HG03442 (cell line): ENCODE data around the gene XRCC5.
"Not testable (repeated sequence)": the region's sequence is repeated elsewhere in the genome, so short reads cannot be mapped to it uniquely, and the experiment has no call there.

ENCODE experiments used
- ATAC-seq: cut with Tn5 transposase; IDR thresholded peaks from one replicate; pipeline ENCODE4 v1.9.1; 2021; ENCODE audit warnings: mild to moderate bottlenecking, moderate library complexity; ENCODE audit not compliant: unreplicated experiment

The XRCC5 gene

DNA sequence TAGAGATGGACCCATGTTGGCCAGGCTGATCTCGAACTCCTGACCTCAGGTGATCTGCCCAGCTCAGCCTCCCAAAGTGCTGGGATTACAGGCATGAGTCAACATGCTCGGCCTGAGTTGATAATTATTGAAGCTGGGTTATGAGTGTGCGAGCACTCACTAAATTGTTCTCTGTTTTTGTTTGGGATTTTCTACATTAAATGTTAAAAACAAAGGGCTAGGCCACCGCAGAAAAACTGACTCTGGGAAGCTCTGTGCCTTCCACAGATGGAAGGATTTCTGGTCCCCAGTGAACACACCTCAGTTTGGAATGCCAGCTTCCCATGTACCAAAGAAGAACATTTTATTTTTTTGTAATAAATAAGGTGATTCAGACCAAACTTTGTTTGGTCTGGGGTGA, 83.0 kb downstream of the XRCC5 start:
- no peak for ATAC-seq

DNA sequence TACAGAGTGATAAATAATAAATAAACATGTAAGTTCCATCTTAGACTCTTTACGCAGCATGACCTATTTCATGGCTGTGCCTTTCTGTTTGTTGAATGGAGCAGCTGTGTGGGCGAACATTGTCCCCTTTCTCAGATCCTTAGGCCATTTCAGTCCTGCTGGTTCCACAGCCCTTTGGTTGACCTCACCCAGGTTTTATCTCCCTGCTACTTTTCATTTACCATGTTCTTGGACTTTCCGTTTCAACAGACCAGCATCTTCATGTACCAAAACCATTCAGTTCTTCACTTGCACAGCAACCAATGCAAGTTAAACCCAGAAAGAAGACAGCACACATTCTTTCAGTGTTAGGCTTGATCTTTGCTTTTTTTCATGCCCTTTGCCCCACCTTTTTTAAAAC, 83.8 kb downstream of the XRCC5 start:
- no peak for ATAC-seq

DNA sequence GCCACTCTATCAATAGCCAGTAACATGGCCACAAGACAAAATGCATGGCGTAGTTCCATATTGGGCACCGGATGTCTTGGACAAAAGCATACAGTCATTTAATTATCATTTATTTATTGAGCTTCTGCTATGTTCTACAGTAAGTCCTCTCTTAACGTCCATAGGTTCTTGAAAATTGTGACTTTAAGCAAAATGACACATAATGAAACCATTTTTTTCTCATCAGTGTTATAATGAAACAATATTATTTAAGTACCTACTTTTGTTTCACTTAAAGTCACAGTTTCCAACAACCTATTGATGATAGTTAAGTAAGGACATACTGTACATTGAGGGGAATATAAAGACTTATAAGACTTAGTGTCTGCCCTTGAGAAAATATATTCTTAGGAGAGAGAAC, 84.9 kb downstream of the XRCC5 start:
- no peak for ATAC-seq

DNA sequence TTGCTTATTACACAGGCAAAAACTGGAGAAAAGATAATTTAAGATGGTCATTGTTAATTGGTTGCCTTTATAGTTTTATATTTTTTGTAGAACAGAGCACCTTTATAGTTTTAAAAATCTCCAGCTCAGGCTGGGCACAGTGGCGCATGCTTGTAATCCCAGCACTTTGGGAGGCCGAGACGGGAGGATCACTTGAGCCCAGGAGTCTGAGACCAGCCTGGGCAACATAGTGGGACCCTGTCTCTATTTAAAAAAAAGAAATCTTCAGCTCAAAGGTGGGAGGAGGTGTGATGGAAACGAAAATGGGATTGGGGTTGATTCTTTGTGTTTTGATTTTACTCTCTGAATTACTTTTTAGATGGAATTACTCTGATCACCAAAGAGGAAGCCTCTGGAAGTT, 85.4 kb downstream of the XRCC5 start:
- ATAC-seq, result no peak

DNA sequence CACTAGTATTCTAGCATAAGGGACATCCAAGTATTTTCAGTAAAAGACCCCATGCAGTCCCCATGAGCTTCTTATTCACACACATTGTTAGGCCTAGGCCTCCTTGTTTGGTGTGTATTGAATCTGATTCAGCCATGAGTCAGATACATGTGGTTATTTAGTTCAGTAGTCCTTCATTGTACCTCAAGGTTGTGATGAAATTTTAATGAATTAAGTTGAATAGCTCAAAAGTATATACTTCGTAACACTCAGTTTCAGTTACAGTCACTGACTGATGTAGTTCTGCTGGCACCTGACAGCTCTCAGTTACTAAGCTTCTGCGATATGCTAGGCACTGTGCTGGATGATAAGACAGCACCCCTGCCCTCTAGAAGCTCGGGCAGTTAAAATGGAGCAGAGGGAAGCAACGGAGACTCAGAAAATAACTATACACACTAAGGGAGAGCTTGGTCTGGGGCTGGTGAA, 86.4 kb downstream of the XRCC5 start:
- no peak for ATAC-seq

DNA sequence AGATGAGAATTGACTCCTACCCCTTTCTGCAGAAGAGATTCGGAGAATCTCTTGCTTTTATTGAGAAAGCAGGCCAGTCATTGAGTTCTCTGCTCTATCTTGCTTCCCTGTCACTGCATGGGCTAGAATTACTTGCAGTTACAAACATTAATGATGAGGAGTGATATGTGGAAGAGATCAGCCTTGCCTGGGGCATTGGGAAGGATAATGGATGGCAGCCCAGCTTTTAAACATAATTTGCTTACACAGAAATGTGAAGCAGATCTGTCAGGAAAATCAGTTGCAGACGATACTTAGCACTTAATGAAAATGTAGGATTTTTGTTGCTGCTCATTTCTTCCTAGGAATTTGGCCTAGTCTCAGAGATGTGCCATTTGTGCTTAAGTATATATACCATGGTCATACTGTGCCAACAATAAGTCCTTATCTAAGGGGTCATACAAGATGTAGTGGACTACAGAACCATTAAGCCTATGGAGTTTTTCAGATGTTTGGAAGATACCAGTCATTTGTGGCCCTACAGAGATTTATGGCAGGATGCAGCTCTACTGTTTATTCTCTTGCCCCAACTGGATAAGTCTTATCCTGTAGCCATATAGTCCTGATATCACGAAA, 92.7 kb downstream of the XRCC5 start:
- no peak for ATAC-seq

DNA sequence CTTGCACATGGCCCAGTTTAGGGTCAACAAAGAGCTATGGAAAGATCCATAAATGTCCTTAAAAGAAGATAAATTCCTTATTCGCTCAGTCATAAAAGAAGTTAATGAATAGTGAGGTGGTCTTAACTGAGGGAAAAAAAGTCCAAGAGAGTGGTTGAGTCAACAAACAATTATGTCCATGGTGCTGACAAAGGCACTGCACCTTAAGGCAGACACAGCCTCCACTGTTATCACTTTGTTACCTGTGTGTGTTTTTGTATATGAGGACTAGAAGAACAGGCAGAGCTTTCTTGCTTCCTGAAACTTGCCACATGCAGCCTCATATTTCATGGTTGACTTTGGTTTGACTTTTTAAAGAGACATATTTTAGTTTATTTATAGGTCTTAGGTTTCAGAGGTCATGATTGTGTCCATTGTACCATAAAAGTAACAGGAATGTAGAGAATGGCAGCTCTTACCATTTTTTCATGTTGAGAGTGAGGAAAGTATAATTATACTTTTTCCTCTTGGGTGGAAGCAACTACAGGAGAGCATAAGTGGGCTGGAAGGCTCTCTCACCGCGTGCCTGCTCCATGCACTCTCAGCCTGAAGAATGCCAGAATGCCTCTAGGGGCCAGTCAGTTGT, 93.6 kb downstream of the XRCC5 start:
- ATAC-seq, result no peak

DNA sequence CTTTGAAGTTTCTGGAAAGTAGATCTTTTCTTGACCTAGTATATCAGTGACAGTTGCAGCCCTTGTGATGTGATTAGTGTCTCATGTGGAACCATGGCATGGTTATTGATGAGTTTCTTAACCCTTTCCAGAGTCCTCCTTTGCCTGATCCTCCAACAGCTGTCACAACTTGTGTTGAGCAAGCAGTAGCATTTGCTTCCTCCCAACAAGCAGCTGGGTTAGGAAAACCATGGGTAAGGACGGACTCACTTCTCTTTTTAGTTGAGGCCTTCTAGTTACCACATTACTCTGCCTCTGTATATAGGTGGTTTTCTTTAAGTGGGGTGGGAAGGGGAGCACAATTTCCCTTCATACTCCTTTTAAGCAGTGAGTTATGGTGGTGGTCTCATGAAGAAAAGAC, 96.3 kb downstream of the XRCC5 start:
- ATAC-seq, result no peak

DNA sequence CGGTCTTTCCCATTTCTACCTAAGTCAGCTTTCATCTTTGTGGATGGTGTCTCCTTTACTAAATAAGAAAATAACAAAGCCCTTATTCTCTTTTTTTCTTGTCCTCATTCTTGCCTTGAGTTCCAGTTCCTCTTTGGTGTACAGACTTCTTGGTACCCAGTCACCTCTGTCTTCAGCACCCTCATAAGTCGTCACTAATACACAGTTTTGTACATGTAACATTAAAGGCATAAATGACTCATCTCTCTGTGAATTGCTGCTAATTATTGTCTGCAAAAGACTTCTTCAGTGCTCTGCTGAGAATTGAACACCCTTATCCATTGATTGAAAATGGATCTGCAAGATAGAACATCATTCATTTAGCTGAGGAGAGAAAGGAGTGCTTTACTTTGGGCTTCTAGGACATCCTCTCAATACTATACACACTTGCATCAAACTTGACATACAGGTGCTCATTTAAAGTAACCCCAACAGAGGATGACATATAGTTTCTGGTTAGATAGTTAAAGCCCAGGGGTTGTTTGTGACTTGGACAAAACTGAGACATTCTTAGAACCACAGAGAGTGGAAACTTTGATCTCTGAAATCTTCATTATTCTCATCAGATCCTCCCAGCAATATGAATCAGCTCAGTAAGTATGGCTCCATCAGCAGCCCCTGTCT, 97.0 kb downstream of the XRCC5 start:
- ATAC-seq, result peak; percentile 84

DNA sequence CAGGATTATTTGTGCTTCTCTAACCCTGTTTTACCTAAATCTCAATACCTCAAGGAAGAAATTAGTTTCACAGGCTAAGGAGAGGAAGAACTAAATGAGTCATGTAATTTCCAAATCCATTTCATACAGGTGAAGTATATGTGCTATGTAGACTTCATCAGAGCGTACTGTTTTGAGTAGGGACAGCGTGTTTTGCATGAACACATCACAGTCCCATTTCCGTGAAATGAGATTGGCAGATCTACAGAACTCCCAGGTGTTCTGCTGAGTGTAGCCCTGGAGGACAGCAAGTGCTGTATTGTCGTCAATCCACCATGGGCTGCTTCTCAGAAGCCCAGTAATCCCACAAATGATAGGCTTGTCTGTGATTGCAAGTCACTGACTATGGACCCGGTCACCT, 97.7 kb downstream of the XRCC5 start:
- ATAC-seq, result peak; percentile 40

DNA sequence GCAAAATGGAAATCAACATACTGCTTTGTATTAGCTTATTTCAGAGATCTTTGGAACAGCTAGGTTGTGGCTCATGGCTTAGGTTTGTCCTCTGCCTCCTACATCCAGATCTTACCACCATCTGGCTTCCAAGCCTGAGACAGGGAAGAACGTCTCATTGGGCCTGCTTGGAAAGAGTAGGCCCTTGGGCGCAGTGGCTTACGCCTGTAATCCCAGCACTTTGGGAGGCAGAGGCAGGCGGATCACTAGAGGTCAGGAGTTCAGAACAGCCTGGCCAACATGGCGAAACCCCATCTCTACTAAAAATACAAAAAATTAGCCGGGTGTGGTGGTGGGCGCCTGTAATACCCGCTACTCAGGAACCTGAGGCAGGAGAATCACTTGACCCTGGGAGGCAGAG, 99.5 kb downstream of the XRCC5 start:
- ATAC-seq, result not testable (repeated sequence)

DNA sequence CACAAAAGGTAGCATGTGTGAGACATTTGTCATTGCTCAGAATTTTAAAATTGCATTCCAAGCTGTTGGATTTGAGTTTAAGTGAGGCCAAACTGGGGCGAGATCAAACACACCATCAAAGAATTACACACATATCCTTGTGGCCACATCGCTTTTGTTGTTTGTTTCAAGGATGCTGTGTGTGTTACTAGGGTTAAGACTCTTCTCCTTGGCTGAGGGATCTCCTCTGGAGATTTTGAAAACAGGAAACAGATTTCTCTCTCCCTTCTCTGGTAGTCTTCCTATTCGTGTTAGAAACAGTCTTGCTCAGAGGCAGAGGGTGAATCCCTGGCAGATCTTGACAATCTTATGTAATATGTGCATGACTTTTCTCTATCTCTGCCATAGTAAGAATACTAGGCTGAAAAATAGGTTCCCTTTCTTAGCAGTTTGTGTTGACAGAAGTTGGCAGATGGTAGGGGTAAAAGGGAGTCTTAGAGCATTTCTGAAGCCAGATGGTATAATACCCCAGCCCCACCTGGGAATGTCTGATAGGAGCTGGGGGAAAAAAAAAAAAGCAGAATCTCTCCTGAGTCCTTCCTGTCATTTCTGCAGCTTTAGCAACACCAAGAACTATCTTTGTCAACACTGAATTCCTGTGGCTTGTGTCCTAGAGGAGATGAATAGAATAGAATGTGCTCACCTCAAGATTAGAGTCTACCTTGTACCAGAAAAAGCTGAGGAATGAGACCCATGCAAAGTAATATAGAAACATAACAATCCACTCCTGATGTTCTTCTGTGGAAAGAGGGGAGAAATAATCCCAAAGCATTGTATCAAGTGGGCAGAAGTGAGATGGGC, 101.8 kb downstream of the XRCC5 start:
- ATAC-seq, result no peak

DNA sequence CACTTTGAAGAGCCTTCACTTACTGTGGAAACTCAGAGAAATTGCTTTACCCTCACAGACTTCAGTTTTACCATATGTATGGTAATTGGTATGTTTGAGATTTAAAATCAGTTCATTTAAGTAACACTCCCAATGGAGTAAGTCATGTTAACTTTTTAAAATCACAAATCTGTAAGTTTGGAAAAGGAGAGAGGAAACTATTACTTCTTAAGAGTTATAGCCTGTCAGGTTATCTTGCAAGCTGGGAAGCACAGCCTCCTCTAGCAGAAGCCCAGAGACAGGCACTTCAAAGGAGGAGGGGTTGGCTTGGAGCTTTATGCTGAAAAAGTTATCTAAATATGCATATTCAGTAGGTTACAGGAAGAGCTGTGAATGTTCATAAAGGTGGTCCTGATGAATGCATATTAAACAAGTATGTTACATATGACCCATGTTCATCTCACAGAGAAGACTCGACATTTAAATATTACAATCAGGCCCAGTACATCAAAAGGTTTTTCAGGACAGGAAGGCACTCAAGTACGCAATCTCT, 102.5 kb downstream of the XRCC5 start:
- ATAC-seq, result no peak

DNA sequence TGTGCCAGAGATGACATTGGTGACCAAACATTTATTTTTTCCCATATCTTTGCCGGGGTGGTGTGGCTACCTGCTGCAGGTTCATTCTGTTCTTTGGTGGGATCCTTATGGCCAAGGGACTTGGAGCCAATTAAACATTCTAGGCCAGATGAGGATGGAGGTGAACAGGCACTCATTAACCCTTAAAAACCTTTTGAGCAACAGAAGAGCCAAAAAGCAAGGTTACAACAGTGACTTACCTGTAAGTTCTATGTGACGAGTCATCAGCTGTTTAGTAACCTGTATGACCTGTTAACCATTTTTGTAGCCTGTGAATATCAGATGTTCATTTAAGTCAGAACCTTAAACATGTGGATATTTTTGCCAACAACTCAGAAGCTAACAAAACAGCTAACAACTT, 105.6 kb downstream of the XRCC5 start:
- ATAC-seq, result no peak

DNA sequence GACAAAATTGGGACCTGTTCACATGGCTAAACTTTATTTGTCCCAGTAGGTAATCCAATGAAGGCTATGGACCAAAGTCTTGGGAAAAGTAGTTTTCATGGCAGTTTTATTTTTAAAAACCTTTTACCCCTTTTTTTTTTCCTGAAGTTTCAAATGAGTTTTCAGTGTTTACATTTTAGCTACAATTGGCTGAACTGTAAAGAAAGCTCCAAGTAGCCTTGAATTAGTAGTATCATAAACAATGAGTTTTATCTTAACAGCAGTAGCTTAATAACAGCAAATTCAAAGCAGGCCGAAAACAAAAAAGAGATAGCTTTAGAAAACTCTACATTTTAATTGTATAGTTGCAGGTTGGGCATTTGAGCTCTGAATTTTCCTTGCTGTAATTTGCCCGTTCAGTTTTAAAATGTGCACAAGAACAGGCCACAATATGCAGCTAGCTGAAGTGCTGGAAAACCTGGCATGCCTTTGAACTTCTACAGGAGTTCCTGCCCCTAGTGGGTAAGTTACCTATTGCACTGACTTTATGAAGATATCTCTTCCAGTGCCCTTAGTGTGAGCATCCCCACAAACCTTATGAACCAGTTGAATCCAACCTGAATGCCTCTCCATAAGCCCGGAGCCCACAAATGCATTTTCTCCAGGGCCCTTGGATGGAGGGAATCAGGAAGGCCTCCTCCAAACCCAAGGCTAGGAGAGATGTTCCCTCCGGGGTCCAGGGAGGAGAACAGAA, 106.7 kb downstream of the XRCC5 start:
- ATAC-seq, result no peak

DNA sequence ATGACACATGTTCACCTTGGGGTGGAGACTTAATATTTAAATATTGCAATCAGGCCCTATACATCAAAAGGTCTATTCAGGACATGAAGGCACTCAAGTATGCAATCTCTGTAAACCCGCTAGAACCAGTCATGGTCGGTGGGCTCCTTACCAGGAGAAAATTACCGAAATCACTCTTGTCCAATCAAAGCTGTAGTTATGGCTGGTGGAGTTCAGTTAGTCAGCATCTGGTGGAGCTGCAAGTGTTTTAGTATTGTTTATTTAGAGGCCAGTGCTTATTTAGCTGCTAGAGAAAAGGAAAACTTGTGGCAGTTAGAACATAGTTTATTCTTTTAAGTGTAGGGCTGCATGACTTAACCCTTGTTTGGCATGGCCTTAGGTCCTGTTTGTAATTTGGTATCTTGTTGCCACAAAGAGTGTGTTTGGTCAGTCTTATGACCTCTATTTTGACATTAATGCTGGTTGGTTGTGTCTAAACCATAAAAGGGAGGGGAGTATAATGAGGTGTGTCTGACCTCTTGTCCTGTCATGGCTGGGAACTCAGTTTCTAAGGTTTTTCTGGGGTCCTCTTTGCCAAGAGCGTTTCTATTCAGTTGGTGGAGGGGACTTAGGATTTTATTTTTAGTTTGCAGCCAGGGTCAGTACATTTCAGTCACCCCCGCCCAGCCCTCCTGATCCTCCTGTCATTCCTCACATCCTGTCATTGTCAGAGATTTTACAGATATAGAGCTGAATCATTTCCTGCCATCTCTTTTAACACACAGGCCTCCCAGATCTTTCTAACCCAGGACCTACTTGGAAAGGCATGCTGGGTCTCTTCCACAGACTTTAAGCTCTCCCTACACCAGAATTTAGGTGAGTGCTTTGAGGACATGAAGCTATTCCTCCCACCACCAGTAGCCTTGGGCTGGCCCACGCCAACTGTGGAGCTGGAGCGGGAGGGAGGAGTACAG, 108.1 kb downstream of the XRCC5 start:
- no peak for ATAC-seq

DNA sequence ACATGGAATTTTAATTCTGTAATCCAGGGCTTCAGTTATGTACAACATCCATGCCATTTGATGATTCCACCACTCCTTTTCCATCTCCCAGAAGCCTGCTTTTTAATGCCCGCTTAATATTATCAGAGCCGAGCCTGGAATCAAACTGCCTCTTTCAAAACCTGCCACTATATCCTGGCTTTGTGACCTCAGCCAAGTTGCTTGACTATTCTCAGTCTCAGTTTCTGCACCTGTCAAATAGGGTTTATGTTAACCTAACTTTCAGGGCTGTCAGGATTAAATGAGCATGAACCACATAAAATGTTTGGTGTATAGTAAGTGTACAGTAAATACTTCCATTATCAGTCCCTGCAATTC, 108.7 kb downstream of the XRCC5 start:
- ATAC-seq, result no peak

DNA sequence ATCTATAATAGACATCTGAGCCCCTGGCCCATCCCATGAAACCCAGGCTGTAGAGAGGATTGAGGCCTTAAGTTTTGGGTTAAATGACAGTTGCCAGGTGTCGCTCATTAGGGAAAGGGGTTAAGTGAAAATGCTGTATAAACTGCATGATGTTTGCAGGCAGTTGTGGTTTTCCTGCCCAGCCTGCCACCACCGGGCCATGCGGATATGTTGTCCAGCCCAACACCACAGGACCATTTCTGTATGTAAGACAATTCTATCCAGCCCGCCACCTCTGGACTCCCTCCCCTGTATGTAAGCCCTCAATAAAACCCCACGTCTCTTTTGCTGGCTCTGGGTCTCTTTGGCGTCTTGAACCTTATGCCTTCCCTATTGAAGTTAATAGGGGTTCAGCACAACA, 110.7 kb downstream of the XRCC5 start:
- no peak for ATAC-seq

DNA sequence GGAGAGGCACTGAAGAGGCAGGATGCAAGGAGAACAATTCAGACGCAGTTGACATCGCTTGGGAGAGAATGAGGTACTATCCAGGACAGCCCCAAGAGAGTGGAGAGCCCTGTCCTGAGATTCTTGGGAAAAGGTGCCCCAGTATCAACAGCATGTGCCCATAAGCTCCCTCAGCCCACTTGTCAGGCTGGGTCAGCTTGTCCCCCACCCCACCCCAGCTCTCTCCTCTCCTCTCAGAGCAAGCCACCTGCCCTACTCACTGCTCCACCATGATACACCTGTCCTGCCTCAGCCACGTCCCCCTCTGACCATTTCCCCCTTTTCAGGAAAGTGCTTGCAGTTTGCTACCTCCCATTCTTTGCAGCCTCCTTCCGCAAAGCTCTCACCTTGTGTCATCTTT, 111.8 kb downstream of the XRCC5 start:
- ATAC-seq, result no peak

DNA sequence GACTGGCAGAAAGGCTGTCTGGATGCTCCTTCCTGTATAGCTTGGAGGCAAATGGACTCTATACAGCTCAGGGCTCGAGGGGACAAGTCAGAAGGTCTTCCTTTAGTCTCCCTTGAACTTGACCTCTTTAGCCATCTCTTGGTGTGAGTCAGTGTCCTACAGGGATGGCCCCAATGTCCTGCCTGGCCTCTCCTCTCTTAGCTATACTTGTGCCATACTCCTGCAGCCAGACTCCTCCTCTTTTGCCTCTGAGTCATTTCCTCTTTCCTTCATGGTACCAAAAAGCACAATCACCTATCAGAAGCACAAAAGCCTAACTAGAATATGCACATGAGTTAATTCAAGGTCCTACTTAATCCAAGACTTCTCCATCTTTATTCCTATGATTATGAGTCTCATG, 112.7 kb downstream of the XRCC5 start:
- ATAC-seq, result no peak
